Immature natural killer cell (primary cell): ENCODE results near the gene KIRREL2. TPM values are rescaled to one million over a fixed set of nuclear protein-coding genes. Genes with fewer than 3 reads are reported as not detected.
"Not testable (repeated sequence)": the region's sequence is repeated elsewhere in the genome, so short reads cannot be mapped to it uniquely, and the experiment has no call there.

Source experiments
- DNase-seq, 3 donors: peaks; one replicate each; pipeline ENCODE4 v3.0.0; 2022; ENCODE audit warnings: mixed read lengths in 1 of 3
- H3K27ac Mint-ChIP-seq, 6 donors: one replicate each; pipeline ENCODE4 v1.8.0; 2020; ENCODE audit warnings: mixed read lengths in 6 of 6, mild to moderate bottlenecking in 5 of 6, inconsistent platforms in 4 of 6, moderate library complexity in 3 of 6
- H3K27me3 Mint-ChIP-seq, 3 donors: one replicate each; pipeline ENCODE4 v1.8.0; 2020 to 2021; ENCODE audit warnings: low read depth in 3 of 3, mild to moderate bottlenecking in 3 of 3, mixed read lengths in 3 of 3, moderate library complexity in 3 of 3, inconsistent platforms in 1 of 3
- H3K36me3 Mint-ChIP-seq, 3 donors: one replicate each; pipeline ENCODE4 v1.8.0; 2020; ENCODE audit warnings: mixed read lengths in 3 of 3, inconsistent platforms in 2 of 3, mild to moderate bottlenecking in 2 of 3
- H3K4me1 Mint-ChIP-seq, 2 donors: one replicate each; pipeline ENCODE4 v1.8.0; 2020; ENCODE audit warnings: inconsistent platforms in 2 of 2, mild to moderate bottlenecking in 2 of 2, mixed read lengths in 2 of 2, moderate library complexity in 1 of 2
- H3K4me3 Mint-ChIP-seq, 5 donors: one replicate each; pipeline ENCODE4 v1.8.0; 2020; ENCODE audit warnings: mild to moderate bottlenecking in 5 of 5, mixed read lengths in 5 of 5, inconsistent platforms in 3 of 5, moderate library complexity in 3 of 5
- H3K9me3 Mint-ChIP-seq, 6 donors: one replicate each; pipeline ENCODE4 v1.8.0; 2020; ENCODE audit warnings: mild to moderate bottlenecking in 6 of 6, mixed read lengths in 6 of 6, inconsistent platforms in 4 of 6, moderate library complexity in 3 of 6
- polyA plus RNA-seq, 3 donors: library from polyadenylated mRNA; unstranded; fragments of 300-500 nt; fragmentation: Illumina TruSeq; gene quantifications; one replicate each; pipeline ENCODE4 v1.2.3, GENCODE V29; 2021

Gene KIRREL2
- polyA plus RNA-seq, 3 donors from 2014 or later, result 0.19 TPM; not detected in 2

- no peak overlapping the region for H3K4me3 Mint-ChIP-seq
- no peaks in the 10 kb centered on the region for H3K9me3 Mint-ChIP-seq
- no peak for DNase-seq
- H3K36me3 Mint-ChIP-seq, result peaks cover 17 to 38% (median 31%) of the 10 kb centered on the region in 3 donors
- H3K27ac Mint-ChIP-seq, result peak overlapping the region in 2 of 6 donors; percentile 36 to 78
- peaks cover 0 to 4% (median 0%) of the 10 kb centered on the region in 3 donors for H3K27me3 Mint-ChIP-seq
- peaks cover 8 to 10% of the 10 kb centered on the region in 2 donors for H3K4me1 Mint-ChIP-seq
These were observed 31.7 kb downstream of the KIRREL2 start for GRCh38 chr19:35888398-35888797.

DNA sequence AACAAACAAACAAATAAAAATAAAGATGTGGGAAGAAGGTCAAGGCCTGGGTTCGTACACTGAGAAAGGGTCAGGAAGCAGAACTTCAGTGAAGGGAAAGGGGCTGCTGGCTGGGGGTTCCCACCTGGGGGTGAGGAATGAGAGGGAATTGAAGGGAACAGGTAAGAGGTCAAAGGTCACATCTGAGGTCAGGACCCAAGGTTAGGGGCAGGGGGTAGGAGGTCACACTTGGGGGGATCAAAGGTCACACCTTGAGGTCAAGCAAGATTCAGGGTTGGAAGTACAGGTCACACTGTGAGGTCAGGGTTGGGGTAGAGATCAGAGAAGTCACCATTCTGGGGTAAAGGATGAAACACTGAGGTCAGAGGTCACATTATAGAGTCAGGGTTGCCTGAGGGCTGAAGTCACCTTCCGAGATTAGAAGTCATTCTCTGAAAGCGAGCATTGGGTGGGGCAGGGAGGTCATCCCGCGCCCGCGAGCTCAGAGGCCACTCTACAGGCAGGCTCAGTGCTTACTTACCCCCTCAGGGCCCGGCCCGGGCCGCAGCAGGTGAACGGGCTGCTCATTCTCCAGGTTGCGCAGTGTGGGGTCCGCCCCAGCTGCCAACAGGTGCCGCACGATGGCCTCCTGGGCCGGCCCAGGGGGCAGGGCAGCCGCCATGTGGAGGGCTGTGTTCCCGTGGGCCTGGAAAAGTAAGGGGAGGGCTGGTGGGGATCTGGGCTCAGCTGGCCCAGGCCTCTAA lies 32.8 kb downstream of the KIRREL2 start:
- Mint-ChIP-seq H3K36me3 (peaks cover 17 to 38% (median 31%) of the 10 kb centered on the region in 3 donors), H3K27ac (peak overlapping the region in 5 of 6 donors; percentile 8 to 82 (median 46)), H3K27me3 (peaks cover 0 to 4% (median 0%) of the 10 kb centered on the region in 3 donors), H3K4me1 (peaks cover 8 to 10% of the 10 kb centered on the region in 2 donors), H3K4me3 (no peak overlapping the region), H3K9me3 (no peaks in the 10 kb centered on the region)
- no peak for DNase-seq

GRCh38 chr19:35890113-35890650 lies 33.5 kb downstream of the KIRREL2 start:
- peak overlapping the region in 3 of 6 donors; percentile 46 to 83 (median 64) for H3K27ac Mint-ChIP-seq
- H3K4me3 Mint-ChIP-seq, result no peak overlapping the region
- H3K4me1 Mint-ChIP-seq, result peaks cover 8 to 10% of the 10 kb centered on the region in 2 donors
- DNase-seq, result no peak
- no peaks in the 10 kb centered on the region for H3K9me3 Mint-ChIP-seq
- peaks cover 0 to 4% (median 0%) of the 10 kb centered on the region in 3 donors for H3K27me3 Mint-ChIP-seq
- H3K36me3 Mint-ChIP-seq, result peaks cover 17 to 41% (median 31%) of the 10 kb centered on the region in 3 donors

GRCh38 chr19:35891819-35892218 lies 35.1 kb downstream of the KIRREL2 start:
- not testable (repeated sequence) for DNase-seq, H3K4me3 Mint-ChIP-seq, H3K27ac Mint-ChIP-seq, H3K27me3 Mint-ChIP-seq, H3K9me3 Mint-ChIP-seq
- peaks cover 10 to 13% of the 10 kb centered on the region in 2 donors for H3K4me1 Mint-ChIP-seq
- peaks cover 21 to 46% (median 33%) of the 10 kb centered on the region in 3 donors for H3K36me3 Mint-ChIP-seq

DNA sequence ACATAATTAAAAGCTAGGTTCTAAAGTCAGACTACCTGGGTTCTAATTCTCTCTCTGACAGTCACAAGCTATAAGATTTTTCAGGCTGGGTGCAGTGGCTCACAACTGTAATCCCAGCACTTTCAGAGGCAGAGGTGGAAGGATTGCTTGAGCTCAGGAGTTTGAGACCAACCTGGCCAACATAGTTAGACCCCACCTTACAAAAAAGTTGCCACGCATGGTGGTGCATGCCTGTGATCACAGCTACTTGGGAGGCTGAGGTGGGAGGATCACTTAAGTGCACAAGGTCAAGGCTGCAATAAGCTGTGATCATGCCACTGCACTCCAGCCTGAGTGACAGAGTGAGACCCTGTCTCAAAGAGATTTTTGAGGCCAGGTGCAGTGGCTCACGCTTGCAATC lies 37.6 kb downstream of the KIRREL2 start:
- no peak overlapping the region for H3K4me3 Mint-ChIP-seq
- no peaks in the 10 kb centered on the region for H3K9me3 Mint-ChIP-seq
- H3K36me3 Mint-ChIP-seq, result peaks cover 9 to 27% (median 23%) of the 10 kb centered on the region in 3 donors
- H3K27me3 Mint-ChIP-seq, result peaks cover 4 to 11% (median 4%) of the 10 kb centered on the region in 3 donors
- peak overlapping the region in 1 of 6 donors; percentile 53 for H3K27ac Mint-ChIP-seq
- no peak for DNase-seq
- H3K4me1 Mint-ChIP-seq, result peaks cover 23 to 26% of the 10 kb centered on the region in 2 donors

- H3K36me3 Mint-ChIP-seq, result peaks cover 8 to 18% (median 13%) of the 10 kb centered on the region in 3 donors
- no peak for DNase-seq
- H3K4me3 Mint-ChIP-seq, result peak overlapping the region in 2 of 5 donors; percentile 22 to 25
- no peaks in the 10 kb centered on the region for H3K9me3 Mint-ChIP-seq
- H3K4me1 Mint-ChIP-seq, result peaks cover 28 to 30% of the 10 kb centered on the region in 2 donors
- peaks cover 7 to 16% (median 11%) of the 10 kb centered on the region in 3 donors for H3K27me3 Mint-ChIP-seq
- H3K27ac Mint-ChIP-seq, result peak overlapping the region in 3 of 6 donors; percentile 74 to 81 (median 77)
These were observed 39.4 kb downstream of the KIRREL2 start for GRCh38 chr19:35895911-35896642.

- H3K27me3 Mint-ChIP-seq, result peaks cover 7 to 16% (median 12%) of the 10 kb centered on the region in 3 donors
- peaks cover 8 to 17% (median 13%) of the 10 kb centered on the region in 3 donors for H3K36me3 Mint-ChIP-seq
- peak overlapping the region in 3 of 6 donors; percentile 23 to 55 (median 39) for H3K27ac Mint-ChIP-seq
- no peaks in the 10 kb centered on the region for H3K9me3 Mint-ChIP-seq
- no peak for DNase-seq
- H3K4me1 Mint-ChIP-seq, result peaks cover 33 to 36% of the 10 kb centered on the region in 2 donors
- H3K4me3 Mint-ChIP-seq, result no peak overlapping the region
These were observed 39.9 kb downstream of the KIRREL2 start for GRCh38 chr19:35896643-35897040.

GRCh38 chr19:35897706-35898451 lies 41.2 kb downstream of the KIRREL2 start:
- peaks cover 4 to 12% (median 8%) of the 10 kb centered on the region in 3 donors for H3K36me3 Mint-ChIP-seq
- DNase-seq, result no peak
- no peaks in the 10 kb centered on the region for H3K9me3 Mint-ChIP-seq
- peak overlapping the region; percentile 89 to 96 (median 95) for H3K4me3 Mint-ChIP-seq
- H3K4me1 Mint-ChIP-seq, result peaks cover 40 to 43% of the 10 kb centered on the region in 2 donors
- peaks cover 10 to 20% (median 18%) of the 10 kb centered on the region in 3 donors for H3K27me3 Mint-ChIP-seq
- H3K27ac Mint-ChIP-seq, result peak overlapping the region; percentile 81 to 98 (median 93)

GRCh38 chr19:35898499-35898809 lies 41.7 kb downstream of the KIRREL2 start:
- H3K36me3 Mint-ChIP-seq, result peaks cover 4 to 12% (median 6%) of the 10 kb centered on the region in 3 donors
- H3K27me3 Mint-ChIP-seq, result peaks cover 11 to 26% (median 22%) of the 10 kb centered on the region in 3 donors
- peak overlapping the region; percentile 95 to 99 (median 98) for H3K27ac Mint-ChIP-seq
- peak overlapping the region; percentile 89 to 96 (median 95) for H3K4me3 Mint-ChIP-seq
- H3K4me1 Mint-ChIP-seq, result peaks cover 41 to 46% of the 10 kb centered on the region in 2 donors
- no peak for DNase-seq
- H3K9me3 Mint-ChIP-seq, result no peaks in the 10 kb centered on the region

- Mint-ChIP-seq H3K4me3 (peak overlapping the region; percentile 89 to 98 (median 95)), H3K9me3 (no peaks in the 10 kb centered on the region), H3K27ac (peak overlapping the region; percentile 95 to 99 (median 98)), H3K4me1 (peaks cover 53 to 58% of the 10 kb centered on the region in 2 donors), H3K27me3 (peaks cover 14 to 32% (median 25%) of the 10 kb centered on the region in 3 donors), H3K36me3 (peaks cover 6 to 21% (median 8%) of the 10 kb centered on the region in 3 donors)
- DNase-seq, result peak; percentile 83 to 85 (median 85)
These were observed 43.0 kb downstream of the KIRREL2 start for GRCh38 chr19:35899547-35900214.

GRCh38 chr19:35901055-35901644 lies 44.4 kb downstream of the KIRREL2 start:
- no peaks in the 10 kb centered on the region for H3K9me3 Mint-ChIP-seq
- peaks cover 9 to 19% (median 10%) of the 10 kb centered on the region in 3 donors for H3K36me3 Mint-ChIP-seq
- no peak for DNase-seq
- peaks cover 61 to 63% of the 10 kb centered on the region in 2 donors for H3K4me1 Mint-ChIP-seq
- peak overlapping the region; percentile 89 to 99 (median 96) for H3K4me3 Mint-ChIP-seq
- H3K27me3 Mint-ChIP-seq, result peaks cover 14 to 36% (median 23%) of the 10 kb centered on the region in 3 donors
- peak overlapping the region; percentile 97 to 99 (median 98) for H3K27ac Mint-ChIP-seq
